Sigmoid colon (tissue), 7 donors: ENCODE measurements around the gene STK11. TPM values are rescaled to one million over a fixed set of nuclear protein-coding genes. Genes with fewer than 3 reads are reported as not detected.
A peak's percentile ranks its signal among the peaks of the same experiment; 100 is the strongest.

Experiments
- DNase-seq: peaks from one replicate; pipeline ENCODE4 v3.0.0-alpha.2; 2019
- H3K27ac ChIP-seq, 4 donors: fragments of 200-600 bp; sonication (generic); one replicate each; pipeline ENCODE4 v1.5.1; 2016 to 2019; ENCODE audit warnings: mild to moderate bottlenecking in 1 of 4
- H3K27me3 ChIP-seq, 3 donors: fragments of 200-600 bp; sonication (generic); one replicate each; pipeline ENCODE4 v1.5.1; 2019; ENCODE audit warnings: mild to moderate bottlenecking in 1 of 3
- H3K36me3 ChIP-seq, 4 donors: fragments of 200-600 bp; sonication (generic); one replicate each; pipeline ENCODE4 v1.5.1; 2016 to 2019
- H3K4me1 ChIP-seq, 4 donors: fragments of 200-600 bp; sonication (generic); one replicate each; pipeline ENCODE4 v1.5.1; 2017 to 2019
- H3K4me3 ChIP-seq, 4 donors: fragments of 200-600 bp; sonication (generic); one replicate each; pipeline ENCODE4 v1.5.1; 2017 to 2019; ENCODE audit warnings: mild to moderate bottlenecking in 2 of 4, moderate library complexity in 1 of 4
- H3K9me3 ChIP-seq, 4 donors: fragments of 200-600 bp in 3 of 4; sonication (generic) in 3 of 4; one replicate each; pipeline versions ENCODE4 v1.5.1 to v1.6.1; 2013 to 2019
- CTCF ChIP-seq, 4 experiments: fragments of 450-650 bp in 3 of 4; fragments of 200-600 bp in 1 of 4; IDR thresholded peaks; one replicate each; pipeline ENCODE4 v1.5.1; 2016 to 2019; ENCODE audit warnings: antibody characterized with exemption in 4 of 4, mild to moderate bottlenecking in 3 of 4, moderate library complexity in 2 of 4
- EP300 ChIP-seq, 4 donors: sonication (generic); formaldehyde crosslinking; IDR thresholded peaks; one replicate each; pipeline ENCODE4 v1.6.1; 2017; ENCODE audit warnings: antibody characterized with exemption in 4 of 4
- POLR2A ChIP-seq, 2 donors: fragments of 450-650 bp; IDR thresholded peaks; one replicate each; pipeline ENCODE4 v1.6.1; 2016; ENCODE audit warnings: antibody characterized with exemption in 2 of 2, mild to moderate bottlenecking in 2 of 2, moderate library complexity in 2 of 2
- POLR2AphosphoS5 ChIP-seq, 4 donors: sonication (generic); formaldehyde crosslinking; IDR thresholded peaks; one replicate each; pipeline ENCODE4 v1.6.1; 2017; ENCODE audit warnings: antibody characterized with exemption in 4 of 4
- WGBS, 2 donors: extraction: QIAGEN DNeasy Blood & Tissue Kit; methylation state at CpG; one replicate each; pipeline ENCODE4 v1.1.7; 2013; 5-methylcytosine and 5-hydroxymethylcytosine counted together
- intact Hi-C: fragments of 100-400 bp; cut with DNase I; formaldehyde crosslinking; loops from one replicate; pipeline ENCODE4 v1.15.1; 2023
- polyA plus RNA-seq, 3 donors: library from polyadenylated mRNA; stranded (reverse); fragments of 200-250 nt; gene quantifications; one replicate each; pipeline ENCODE4 v1.2.3, GENCODE V29; 2013
- total RNA-seq, 4 donors: library from RNA; depleted of rRNA; stranded (reverse); fragments of >200 nt; gene quantifications; one replicate each; pipeline ENCODE4 v1.1.0, GENCODE V29; 2016
- donor health status: healthy with polysubstance abuse.
- donor health status: Bipolar disorder and iron deficiency.
- donor health status: healthy.

The STK11 gene
- total and polyA plus RNA-seq, 7 donors = 31.2 to 86.5 (median 41.8) TPM

DNA sequence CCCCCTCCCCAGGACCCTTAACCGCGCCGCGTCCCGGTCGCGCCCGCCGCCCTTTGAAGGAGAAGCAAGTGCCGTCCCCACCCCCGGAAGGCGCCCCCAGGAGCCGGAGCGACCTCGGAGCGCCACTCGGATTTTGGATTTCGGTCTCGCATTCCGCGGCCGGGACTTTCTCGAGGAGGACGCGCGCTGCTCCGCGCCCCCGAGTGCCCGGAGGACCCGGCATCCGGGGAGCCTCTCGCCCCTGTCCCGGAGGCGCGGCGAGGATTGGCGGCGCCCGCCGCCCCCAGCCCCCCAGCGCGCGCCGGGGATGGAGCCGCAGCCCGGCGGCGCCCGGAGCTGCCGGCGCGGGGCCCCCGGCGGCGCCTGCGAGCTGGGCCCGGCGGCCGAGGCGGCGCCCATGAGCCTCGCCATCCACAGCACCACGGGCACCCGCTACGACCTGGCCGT is 44.4 kb downstream of the STK11 start:
- H3K27ac ChIP-seq = peak overlapping the region; percentile 96 to 100 (median 100)
- no peak for DNase-seq
- 0% methylated on average over 67 of the region's 67 CpGs for WGBS, 2 donors
- H3K4me3 ChIP-seq = peak overlapping the region; percentile 75 to 96 (median 86)
- intact Hi-C loops = loop anchor here (1.0 kb wide), 1 partner anchor 16 kb away; no protein-coding TSS in a partner anchor
- TF ChIP-seq POLR2AphosphoS5 (IDR thresholded peaks at IDR 0.05) (no peak), POLR2A (IDR thresholded peaks at IDR 0.05) (peak; percentile 85 to 92), CTCF (IDR thresholded peaks at IDR 0.05) (no peak), EP300 (IDR thresholded peaks at IDR 0.05) (no peak)
- no peaks in the 10 kb centered on the region for H3K27me3 ChIP-seq
- H3K36me3 ChIP-seq = peaks cover 4 to 26% (median 11%) of the 10 kb centered on the region in 4 donors
- H3K4me1 ChIP-seq = peaks cover 16 to 65% (median 60%) of the 10 kb centered on the region in 4 donors
- no peaks in the 10 kb centered on the region for H3K9me3 ChIP-seq

DNA sequence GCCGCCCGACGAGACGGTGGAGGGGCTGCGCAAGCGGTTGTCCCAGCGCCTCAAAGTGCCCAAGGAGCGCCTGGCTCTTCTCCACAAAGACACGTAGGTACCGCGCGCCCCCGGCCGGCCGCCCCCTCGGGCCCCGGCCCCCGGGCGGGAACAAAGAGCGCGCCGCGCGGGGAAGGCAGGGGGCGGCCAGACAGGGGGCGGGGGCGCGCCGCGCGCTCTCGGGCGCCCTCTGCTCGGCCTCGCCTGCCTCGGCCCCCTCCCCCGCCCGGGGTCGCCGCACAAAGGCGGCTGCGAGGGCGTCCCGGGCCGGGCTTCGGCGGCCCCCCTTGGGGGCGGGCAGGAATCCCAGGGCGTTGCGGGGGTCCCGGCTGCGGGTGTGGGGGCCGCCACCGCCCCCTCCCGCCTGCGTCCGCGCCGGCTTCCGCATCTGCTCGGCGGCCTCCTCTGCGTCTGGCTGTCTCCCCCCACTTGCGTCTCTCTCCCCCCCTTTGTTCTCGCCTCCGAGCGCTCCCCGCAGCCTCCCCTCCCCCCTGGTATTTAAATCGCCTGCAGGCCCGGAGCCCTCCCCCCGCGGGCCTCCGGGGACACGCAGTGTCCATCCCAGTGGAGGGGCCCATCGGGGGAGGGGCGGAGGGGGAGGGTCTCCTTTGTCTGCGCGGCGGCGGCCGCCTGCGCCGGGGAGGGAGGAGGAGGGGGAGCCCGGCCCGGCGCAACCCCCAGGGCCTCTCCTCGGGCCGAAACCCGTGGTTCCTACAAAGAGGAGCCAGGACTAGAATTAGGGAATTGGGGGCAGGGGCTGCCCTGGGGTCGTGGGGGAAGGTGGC is 45.1 kb downstream of the STK11 start:
- TF ChIP-seq POLR2AphosphoS5 (IDR thresholded peaks at IDR 0.05) (peak; percentile 30 to 48 (median 42)), POLR2A (IDR thresholded peaks at IDR 0.05) (no peak), EP300 (IDR thresholded peaks at IDR 0.05) (peak in 1 of 4 donors; percentile 53), CTCF (IDR thresholded peaks at IDR 0.05) (no peak)
- Histone ChIP-seq H3K4me3 (peak overlapping the region; percentile 75 to 96 (median 86)), H3K4me1 (peaks cover 16 to 65% (median 60%) of the 10 kb centered on the region in 4 donors), H3K27me3 (no peaks in the 10 kb centered on the region), H3K36me3 (peaks cover 10 to 32% (median 17%) of the 10 kb centered on the region in 4 donors), H3K27ac (peak overlapping the region; percentile 96 to 100 (median 100)), H3K9me3 (no peaks in the 10 kb centered on the region)
- WGBS, 2 donors = 1% methylated on average over 90 of the region's 90 CpGs
- peak; percentile 93 for DNase-seq
- intact Hi-C loops = no loop called here

DNA sequence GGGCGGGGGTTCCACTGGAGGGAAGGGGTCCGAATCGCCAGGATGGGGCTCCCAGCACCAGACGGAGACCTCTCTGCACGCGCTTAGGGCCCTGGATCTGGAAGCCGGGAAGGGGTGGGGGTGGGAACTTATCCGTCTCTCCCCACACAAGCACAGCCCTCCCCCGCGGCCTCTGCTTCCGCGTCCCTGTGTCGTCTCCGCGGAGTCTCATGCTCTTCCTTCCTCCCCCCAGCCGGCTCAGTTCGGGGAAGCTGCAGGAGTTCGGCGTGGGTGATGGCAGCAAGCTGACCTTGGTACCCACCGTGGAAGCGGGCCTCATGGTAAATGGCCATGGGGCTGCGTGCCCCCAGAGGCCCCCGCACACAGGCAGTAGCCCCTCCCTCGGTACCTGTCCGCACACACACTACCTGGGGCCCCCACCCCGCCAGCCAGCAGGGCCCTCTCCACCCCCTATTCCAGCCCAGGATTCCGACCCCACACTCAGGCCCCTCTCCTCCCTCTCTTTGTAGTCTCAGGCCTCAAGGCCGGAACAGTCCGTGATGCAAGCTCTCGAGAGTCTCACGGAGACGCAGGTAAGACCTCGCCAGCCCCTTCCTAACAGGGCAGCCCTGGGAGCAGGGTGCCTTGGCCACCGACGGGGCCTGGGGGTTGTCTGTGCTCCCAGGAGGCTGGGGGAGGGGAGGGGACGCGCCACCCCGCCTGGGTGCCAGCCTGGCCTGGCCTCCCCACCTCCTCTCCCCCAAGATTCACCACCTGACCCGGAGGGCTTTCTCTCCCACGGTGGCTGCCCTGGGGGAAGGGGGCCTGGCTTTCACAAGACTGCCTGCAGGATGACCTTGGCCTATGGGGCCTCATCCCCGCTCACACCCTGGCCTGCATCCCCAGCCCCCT is 46.0 kb downstream of the STK11 start:
- intact Hi-C loops = no loop called here
- peak; percentile 92 for DNase-seq
- WGBS, 2 donors = 2 to 3% methylated on average over 41 of the region's 41 CpGs
- Histone ChIP-seq H3K27ac (peak overlapping the region; percentile 96 to 100 (median 100)), H3K9me3 (no peaks in the 10 kb centered on the region), H3K4me3 (peak overlapping the region; percentile 75 to 96 (median 86)), H3K4me1 (peaks cover 16 to 63% (median 57%) of the 10 kb centered on the region in 4 donors), H3K36me3 (peaks cover 17 to 42% (median 21%) of the 10 kb centered on the region in 4 donors), H3K27me3 (no peaks in the 10 kb centered on the region)
- peak in 3 of 4 donors; percentile 31 to 50 (median 47) for TF ChIP-seq POLR2AphosphoS5 (IDR thresholded peaks at IDR 0.05)
- no peak for TF ChIP-seq POLR2A (IDR thresholded peaks at IDR 0.05)

GRCh38 chr19:1252221-1252820 is 46.7 kb downstream of the STK11 start:
- WGBS, 2 donors = 1% methylated on average over 30 of the region's 30 CpGs
- no peaks in the 10 kb centered on the region for H3K27me3 ChIP-seq

More at GRCh38 chr19:1252221-1252820, 46.7 kb downstream of the STK11 start:
- Histone ChIP-seq H3K27ac (peak overlapping the region; percentile 96 to 100 (median 100)), H3K9me3 (no peaks in the 10 kb centered on the region), H3K36me3 (peaks cover 20 to 49% (median 26%) of the 10 kb centered on the region in 4 donors), H3K4me3 (peak overlapping the region; percentile 75 to 96 (median 86)), H3K4me1 (peaks cover 16 to 69% (median 60%) of the 10 kb centered on the region in 4 donors)
- TF ChIP-seq POLR2A (IDR thresholded peaks at IDR 0.05) (no peak), POLR2AphosphoS5 (IDR thresholded peaks at IDR 0.05) (peak; percentile 52 to 82 (median 78)), EP300 (IDR thresholded peaks at IDR 0.05) (peak in 3 of 4 donors; percentile 3 to 59 (median 13)), CTCF (IDR thresholded peaks at IDR 0.05) (no peak)
- DNase-seq = peak; percentile 98
- intact Hi-C loops = no loop called here
